LNCAP (cell line): Measurements from ENCODE around the gene LSP1.

Experiments
- CTCF ChIP-seq: fragments of 450-650 bp; IDR thresholded peaks from 2 replicates; pipeline ENCODE4 v1.5.1; 2017; ENCODE audit warnings: mild to moderate bottlenecking

The LSP1 gene

GRCh38 chr11:1857064-1857463 lies 4.2 kb downstream of the LSP1 start:
- no peak for TF ChIP-seq CTCF

- no peak for TF ChIP-seq CTCF
These were observed 5.3 kb downstream of the LSP1 start for GRCh38 chr11:1858154-1858553.

GRCh38 chr11:1858576-1858975 lies 5.7 kb downstream of the LSP1 start:
- no peak for TF ChIP-seq CTCF

GRCh38 chr11:1859004-1859403 lies 6.1 kb downstream of the LSP1 start:
- TF ChIP-seq CTCF = no peak

GRCh38 chr11:1860108-1860507 lies 7.2 kb downstream of the LSP1 start:
- TF ChIP-seq CTCF = no peak

GRCh38 chr11:1861435-1862411 lies 8.8 kb downstream of the LSP1 start:
- no peak for TF ChIP-seq CTCF

GRCh38 chr11:1862588-1863351 lies 9.9 kb downstream of the LSP1 start:
- TF ChIP-seq CTCF = no peak
